Keratinocyte (primary cell): ENCODE data around the gene KEAP1.

Source experiments
- CTCF ChIP-seq, 3 experiments: IDR thresholded peaks in 1 of 3; conservative IDR thresholded peaks in 1 of 3; optimal IDR thresholded peaks in 1 of 3; 2 replicates in 2 of 3; 3 replicates in 1 of 3; pipeline versions ENCODE3 to v1.5.1; 2011; ENCODE audit warnings: low read length in 3 of 3, mild to moderate bottlenecking in 3 of 3, moderate library complexity in 2 of 3, control low read depth in 1 of 3, inconsistent platforms in 1 of 3; ENCODE audit not compliant: insufficient read depth in 2 of 3; ENCODE audit errors: extremely low read depth in 1 of 3
- EZH2 ChIP-seq: IDR thresholded peaks from one replicate; pipeline ENCODE4 v1.6.1; 2012; ENCODE audit warnings: inconsistent platforms, mild to moderate bottlenecking, low read length, moderate library complexity

- TF ChIP-seq CTCF (optimal IDR thresholded peaks at IDR 0.05 in 1 of 3, IDR thresholded peaks at IDR 0.05 in 1 of 3, conservative IDR thresholded peaks at IDR 0.05 in 1 of 3; ENCODE audit: extremely low read depth in 1 of 3, insufficient read depth in 2 of 3, low read length in 3 of 3) (no peak), EZH2 (no peak)
These were observed 49.4 kb upstream of the KEAP1 start for GRCh38 chr19:10552510-10553053.
